Nucleus accumbens (tissue), 56 donors: ENCODE data around the gene CD163L1.
"Not testable (repeated sequence)": the region's sequence is repeated elsewhere in the genome, so short reads cannot be mapped to it uniquely, and the experiment has no call there.

Source experiments
- DNase-seq, 56 donors: peaks; one replicate each; lab custom pipeline; 2025; lab: John Stamatoyannopoulos, UW

Gene CD163L1

DNA sequence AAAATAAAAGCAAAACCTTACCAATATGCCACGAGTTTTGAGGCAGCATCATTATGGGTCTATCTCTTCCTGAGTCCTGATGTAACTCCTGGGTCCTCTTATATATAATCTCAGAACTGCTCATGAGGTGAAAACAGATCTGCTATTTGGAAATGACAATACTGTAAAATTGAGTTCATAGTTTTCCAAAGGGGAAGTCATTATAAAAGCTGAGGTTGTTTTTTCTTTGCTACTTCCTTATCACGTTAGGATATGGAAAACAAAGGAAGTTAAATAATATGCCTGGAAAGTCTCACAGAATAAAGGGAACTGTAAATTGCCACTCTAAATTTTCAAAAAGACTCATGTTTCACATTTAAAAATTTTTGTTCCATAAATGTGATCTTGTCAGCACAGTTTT lies at the start of gene CD163L1:
Gene CD163L1, minus strand, starts transcription at position 78 of the 400 bp plus-strand sequence. Its CDS starts 26 bp downstream, at position 52.
- DNase-seq = no peak

DNA sequence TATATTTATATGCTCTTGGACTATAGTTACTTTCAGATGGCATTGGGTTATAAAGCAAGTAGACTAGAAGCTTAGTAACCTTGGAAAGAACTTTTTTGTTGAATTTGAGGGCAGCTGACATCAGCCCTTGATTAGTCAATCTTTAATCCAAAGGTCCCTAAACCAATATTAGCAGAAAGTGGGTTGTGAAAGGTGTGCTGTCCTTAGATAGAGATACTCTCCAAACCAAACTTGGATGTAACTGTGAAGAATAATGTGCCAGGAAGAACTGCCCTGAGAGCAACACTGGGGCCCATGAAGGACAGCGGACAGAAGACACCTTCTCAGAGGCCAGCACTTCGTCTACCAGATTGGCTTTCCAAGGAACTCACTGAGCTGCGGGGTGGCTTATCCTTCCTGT lies 49.1 kb upstream of the CD163L1 start:
- no peak for DNase-seq

DNA sequence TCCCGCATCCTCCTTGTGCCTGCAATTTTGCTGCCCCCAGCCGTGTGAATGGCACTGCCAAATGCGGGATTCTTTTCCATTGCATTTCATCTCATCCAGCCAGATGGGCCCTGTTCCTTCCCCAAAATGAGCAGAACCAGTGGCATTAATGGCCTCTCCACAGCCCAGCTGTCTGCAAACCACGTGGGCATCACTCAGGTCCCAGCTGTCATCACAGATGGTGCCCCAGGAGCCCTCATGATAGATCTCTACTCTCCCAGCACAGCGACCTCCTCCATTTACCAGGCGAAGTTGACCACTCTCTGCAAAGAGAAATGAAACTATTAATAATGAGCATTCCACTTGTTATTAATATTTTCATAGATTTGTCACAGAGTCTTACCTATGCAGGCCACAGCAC lies 42.6 kb upstream of the CD163L1 start:
- no peak for DNase-seq

DNA sequence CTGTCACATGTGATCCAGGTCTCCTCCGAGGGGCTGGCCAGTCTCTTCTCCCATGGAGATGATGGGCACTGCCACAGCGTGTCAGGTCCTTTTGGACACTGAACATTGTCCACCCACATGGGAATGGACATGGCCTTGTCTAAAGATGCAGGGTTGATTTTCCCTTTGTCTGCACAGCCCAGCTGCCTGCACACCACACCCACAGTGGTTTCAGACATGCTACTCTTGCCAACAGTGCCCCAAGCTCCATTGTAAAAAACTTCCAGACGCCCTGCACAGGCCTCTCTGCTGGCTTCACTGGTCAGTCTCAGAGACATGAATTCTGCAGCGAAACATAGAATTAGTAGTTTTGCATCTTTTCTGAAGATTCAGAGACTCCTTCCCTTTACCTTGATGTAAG lies 41.1 kb upstream of the CD163L1 start:
- DNase-seq = no peak

DNA sequence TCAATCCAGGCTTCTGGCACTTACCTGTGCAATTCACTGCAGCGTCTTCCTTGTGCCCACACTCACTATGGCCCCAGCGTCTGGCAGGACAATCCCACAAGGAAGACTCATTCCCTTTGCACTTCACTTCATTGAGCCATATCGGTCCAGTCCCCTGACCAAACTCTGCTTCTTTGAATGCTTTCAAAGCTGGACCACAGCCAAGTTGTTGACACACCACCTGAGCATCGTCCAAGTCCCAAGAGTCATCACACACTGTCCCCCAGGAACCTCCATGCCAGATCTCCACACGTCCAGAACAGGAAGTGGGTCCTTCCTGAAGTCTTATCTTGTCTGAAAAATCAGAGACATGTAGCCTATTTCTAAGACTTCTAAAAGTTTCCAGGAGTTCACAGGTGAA lies 39.4 kb upstream of the CD163L1 start:
- DNase-seq = no peak

DNA sequence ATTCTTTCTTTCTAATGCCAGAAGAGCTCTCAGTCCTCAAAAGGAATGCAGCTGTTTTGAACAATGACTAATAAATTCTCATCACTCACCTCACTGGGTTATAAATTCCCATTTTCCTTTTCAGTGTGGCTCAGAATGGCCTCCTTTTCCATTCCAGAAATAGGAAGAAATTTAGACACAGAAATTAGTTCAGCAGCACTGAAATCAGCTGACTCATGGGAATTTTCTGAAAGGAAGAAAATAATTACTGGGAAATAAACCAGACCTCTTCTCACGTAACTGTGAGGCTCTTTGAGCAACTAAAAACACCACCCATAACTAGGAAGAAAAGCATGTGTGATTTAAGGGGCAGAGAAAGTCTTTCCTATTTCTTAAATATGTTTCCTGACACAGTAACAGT lies 35.8 kb upstream of the CD163L1 start:
- DNase-seq = no peak

DNA sequence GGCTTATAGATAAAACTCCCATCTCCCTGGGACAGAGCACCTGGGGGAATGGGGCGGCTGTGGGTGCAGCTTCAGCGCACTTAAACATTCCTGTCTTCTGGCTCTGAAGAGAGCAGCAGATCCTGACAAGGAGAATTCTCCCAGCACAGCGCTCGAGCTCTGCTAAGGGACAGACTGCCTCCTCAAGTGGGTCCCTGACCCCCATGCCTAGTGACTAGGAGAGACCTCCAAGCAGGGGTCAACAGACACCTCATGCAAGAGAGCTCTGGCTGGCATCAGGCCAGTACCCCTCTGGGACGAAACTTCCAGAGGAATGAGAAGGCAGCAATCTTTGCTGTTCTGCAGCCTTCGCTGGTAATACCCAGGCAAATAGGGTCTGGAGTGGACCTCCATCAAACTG lies 28.1 kb upstream of the CD163L1 start:
- no peak for DNase-seq

DNA sequence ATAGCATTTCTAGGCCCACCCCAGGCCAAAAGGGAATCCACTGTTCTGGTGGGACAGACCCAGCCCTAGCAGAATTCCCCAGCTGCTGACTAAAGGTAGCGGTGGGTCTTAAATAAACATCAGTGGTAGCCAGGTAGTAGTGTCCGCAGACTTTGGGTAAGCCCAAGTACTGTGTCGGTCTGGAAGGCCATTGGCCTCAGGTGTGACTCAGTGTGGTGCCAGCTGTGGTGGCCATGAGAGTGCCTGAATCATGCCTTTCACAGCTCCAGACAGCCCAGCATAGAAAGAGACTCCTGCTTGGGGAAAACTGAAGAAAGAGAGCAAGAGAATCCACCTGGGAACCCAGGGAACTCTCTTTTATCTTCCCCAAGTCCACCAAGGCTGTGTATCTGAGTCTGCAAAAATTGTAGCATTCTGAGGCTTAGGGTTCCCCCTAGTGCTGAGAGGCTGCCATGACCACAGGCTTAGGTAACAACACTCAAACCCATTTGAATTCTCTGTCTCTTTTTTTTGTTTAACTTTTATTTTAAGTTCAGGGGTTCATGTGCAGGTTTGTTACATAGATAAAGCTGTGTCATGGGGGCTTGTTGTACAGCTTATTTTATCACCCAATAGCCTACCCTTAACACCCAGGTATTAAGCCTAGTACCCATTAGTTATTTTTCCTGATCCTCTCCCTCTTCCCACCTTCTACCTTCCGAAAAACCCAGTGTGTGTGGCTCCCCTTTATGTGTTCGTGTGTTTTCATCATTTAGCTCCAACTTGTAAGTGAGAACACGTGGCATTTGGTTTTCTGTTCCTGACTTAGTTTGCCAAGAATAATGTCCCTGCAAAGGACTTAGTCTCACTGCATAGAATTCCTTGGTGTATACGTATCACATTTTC lies 16.7 kb upstream of the CD163L1 start:
- peak in 19 of 56 donors; percentile 3 to 46 (median 15) for DNase-seq

DNA sequence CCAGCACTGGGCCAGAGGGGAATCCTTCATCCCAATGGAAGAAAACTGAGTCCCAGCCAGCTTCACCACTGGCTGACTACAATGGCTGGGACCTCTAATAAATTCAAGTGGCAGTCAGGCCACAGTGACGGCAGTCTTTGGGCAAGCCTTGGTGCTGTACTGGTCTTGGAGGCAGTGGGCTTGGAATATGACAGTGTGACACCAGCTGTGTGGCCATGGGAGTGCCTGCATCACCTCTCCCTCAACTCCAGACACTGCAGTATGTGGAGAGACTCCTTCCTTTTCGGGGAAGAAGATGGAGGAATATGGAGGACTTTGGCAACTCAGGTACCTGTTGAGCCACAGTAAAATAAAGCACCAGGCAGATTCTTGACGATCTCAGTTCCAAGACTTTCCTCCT lies 16.0 kb upstream of the CD163L1 start:
- DNase-seq = no peak

DNA sequence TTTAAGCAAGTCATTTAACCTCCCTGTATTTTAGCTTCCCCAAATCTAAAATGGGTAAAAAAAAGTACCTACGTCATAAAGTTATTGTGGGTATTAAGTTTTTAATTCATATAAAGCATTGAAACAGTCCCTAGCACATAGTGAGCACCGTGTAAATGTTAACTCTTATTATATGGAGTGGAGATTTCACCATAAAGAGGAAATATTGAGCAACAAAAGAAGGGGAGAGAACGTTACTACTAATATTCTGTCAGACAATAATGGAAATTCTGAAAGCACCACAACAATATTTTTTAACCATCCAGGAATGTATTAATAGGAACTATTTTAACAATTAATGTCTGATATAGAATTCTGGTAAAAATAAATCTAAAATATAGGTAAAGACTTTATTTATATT lies 7.8 kb upstream of the CD163L1 start:
- DNase-seq = no peak

DNA sequence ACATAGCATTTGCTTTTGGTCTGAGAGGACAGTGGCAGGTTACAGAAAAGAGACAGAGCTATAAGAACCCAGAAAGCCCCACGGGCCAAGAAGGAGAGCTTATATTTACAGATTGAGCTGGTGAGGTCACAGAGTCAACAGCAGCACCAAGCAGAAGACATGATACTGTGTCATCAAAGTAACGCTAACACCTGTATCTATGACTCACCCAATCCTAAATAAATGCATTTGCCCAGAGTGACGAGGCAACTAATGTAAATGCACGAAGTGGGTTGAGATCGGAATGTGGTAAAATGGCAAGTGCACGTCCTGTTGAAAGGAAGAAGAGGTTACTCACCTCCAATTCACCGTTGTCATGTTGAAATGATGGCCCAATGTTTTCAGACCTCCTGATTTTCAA lies 6.7 kb upstream of the CD163L1 start:
- DNase-seq = no peak

DNA sequence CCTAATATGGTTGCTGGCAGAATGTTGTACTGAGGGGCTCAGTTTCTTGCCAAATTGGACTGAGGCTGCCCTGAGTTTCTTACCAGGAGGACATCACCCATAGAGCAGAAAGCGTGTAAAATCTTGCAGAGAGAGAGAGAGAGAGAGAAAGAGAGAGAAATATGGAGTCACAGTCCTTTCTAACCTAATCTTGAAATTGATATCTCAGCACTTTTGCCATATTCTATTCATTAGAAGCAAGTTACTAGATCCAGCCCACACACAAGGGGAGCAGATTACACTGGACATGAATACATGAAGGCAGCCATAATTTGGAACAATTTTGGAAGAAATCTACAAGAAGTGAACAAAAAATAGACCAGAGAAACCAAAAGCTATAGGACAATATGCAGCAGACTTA lies 4.1 kb upstream of the CD163L1 start:
- no peak for DNase-seq

DNA sequence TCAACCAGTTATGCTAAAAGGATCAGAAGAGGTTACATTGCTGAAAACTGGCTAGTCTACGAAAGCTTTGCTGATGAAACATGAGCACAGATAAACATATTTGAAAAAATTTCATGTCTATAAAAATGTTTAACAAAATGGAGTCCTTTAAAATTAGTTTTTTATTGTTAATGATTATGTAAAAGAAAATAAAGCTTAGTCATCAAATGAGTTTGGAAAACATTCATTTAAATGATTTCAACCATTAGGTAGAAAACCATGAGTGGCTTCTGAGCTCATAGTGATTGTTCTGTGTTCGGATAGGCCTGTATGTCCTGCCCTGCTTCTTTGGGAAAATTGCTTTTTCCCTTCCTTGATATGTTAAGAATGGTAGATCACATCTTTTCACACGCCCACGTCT lies 584 bp upstream of the CD163L1 start:
- no peak for DNase-seq

DNA sequence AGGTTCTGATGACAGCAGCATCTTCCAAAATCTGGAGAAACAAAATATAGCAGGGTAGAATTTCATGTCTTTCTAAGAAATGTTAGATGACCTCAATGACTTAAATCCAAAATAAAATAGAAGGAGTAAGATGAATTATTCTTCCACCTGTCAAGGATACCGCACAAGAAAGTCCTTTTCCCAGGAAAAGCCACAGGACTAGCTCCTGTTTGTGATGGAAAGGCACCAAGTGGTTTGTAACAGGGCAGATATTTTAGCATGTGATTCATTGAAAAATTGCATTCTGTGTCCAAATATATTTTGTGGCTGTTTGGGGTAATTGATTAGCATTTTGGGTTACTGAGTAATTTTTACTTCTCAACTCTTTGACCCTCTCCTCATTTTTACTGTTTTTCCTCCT lies 2.7 kb downstream of the CD163L1 start:
- DNase-seq = no peak

DNA sequence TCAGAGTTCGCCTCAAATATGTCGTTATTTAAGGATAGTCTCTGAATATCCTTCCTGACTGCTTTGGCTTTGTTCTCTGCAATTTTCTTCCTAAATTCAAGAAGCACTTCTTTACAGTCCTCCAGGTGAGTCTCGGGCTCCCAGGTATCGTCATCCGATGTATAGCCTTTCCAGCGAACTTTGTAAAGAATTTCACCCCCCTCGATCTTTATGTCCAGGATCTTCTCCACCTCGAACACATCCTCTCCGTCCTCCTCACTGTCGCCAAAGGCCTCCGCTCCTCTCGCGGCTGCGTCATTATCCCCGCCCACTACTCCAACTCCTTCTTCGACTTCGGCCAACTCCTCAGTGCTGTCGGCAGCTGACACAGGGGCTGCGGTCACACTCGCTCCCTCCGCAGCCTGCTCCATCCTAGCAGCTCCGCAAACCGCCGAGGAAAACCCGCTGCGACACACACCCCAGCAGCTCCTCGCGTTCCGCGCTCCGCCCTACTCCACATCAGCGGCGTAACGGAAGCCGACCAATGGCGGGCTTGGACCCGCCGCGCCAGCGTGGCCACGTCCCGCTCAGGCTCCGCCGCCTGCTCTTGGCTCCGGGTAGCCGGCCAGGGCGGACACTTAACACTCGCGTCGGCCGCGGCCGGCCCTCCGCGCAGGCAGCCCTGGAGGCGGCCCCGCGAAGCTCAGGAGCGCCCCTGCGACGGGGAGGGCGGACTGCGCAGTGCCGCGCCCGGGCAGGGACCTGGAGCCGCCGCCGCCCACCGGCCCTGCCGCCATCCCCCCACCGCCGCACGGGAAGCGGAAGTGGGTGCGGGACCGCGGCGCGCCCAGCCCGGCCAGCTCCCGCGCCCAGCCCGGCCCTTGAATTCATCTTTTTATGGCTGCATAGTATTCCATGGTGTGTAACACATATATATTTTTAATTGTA lies 4.1 kb downstream of the CD163L1 start:
- peak in 2 of 56 donors; percentile 2 to 6 for DNase-seq

DNA sequence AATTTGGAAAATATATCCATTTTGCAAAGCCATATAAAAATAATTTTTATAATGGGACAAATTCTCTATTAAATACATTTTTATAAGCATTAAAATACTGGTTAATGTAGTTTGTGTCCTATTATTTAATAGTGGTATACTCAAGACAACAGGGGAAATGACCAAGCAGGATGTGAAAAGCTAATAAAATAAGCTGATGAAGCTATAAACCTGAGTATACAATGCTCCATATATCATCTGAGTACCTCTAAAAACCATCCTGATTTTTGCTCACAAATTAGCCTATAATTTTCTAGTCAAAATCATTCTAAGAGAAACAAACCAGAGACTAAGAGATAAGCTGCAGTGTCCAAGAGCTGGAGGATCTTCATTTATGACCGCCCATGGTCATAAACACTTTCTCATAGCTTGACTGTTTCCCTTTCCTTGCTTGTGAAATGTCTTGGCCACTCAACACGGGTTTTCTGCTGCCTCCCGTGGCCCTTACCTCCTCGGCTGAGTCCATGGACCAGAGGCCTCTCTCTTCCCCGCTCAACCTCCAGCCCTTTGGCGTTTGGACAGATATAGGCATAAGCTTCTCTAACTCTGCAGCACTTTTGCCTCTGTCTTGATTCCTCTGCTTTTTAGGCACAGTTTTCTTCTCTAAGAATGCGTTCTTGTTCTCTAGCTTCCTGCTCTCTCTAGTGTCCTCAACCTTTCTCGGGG lies 5.5 kb downstream of the CD163L1 start:
- DNase-seq = not testable (repeated sequence)

DNA sequence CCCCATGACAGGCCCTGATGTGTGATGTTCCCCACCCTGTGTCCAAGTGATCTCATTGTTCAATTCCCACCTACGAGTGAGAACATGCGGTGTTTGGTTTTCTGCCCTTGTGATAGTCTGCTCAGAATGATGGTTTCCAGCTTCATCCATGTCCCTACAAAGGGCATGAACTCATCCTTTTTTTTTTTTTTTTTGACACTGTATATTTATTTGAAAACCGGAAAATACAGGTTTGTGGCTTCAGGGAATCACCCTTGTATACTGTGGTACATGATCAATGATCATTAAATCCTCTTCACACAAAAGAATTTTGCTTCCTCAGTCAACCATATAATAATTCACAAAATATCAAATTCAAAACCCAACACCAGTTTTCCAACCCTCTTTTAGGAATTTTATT lies 6.5 kb downstream of the CD163L1 start:
- not testable (repeated sequence) for DNase-seq

DNA sequence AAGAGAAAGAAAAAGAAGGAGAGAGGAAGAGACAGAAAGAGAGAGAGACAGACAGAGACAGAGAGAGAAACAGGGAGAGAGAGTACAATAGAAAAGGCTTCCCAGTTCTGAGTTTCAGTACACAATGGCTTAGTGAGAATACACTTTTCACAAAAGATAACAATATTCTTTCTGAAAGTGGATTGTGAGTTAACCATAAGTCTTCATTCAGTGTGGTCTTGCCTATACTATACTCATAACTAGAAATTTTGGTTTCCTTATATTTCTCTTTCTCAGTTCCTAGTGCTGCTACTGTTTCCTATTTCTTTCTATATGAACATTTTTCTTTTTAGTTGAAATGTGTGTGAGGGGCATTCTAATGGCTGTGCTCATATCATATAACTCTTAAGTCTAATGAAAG lies 9.3 kb downstream of the CD163L1 start:
- no peak for DNase-seq

DNA sequence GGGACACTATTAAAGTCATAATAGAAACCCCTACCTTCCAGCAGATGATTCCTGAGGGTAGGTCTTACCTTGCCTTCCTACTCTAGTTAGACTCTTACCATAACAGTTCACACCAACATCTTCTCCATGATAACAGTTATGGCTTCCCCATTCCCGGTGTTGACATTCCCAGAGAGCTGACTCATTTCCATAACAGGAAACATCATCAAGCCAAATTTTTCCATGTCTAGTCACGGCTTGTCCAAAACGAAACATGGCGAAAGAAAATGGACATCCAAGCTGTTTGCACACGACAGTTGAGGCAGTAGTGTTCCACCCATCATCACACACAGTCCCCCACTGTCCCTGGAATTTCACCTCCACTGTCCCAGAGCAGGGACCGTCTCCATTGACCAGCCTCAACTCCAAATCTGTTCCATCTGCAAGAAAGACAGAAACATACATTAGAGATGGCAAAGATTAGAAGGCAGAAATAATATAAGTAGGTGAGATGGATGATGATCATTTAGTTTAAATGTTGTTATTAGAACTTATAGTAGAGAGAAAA lies 10.6 kb downstream of the CD163L1 start:
- no peak for DNase-seq

DNA sequence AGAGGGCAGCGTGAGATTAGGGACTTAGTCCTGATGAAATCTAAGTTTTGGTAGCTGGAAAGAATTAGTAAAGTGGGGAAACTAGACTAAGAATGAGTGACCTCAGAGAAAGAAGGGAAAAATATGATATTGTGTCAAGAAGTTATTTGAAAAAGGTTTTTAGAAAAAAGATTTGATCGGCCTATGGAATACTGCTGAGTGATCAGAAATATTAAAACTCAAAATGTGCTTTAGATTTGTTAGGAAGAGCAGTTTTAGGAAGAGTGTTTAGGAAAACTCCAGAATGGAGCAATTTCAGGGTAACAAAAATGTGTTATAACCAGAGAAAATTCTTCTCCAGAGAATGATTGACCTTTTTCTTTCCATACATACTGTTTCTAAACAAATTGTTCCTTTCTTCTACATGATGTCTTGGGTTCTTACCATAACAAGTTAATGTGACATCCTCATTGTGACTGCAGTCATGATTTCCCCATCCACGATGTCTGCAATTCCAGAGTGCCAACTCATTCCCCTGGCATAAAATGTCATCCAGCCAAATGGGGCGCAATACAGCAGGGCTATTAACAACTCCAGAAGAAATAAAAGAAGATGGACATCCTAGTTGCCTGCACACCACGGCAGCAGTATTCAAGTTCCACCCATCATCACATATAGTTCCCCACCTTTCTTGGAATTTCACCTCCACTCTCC lies 11.8 kb downstream of the CD163L1 start:
- no peak for DNase-seq
